Neural cell (in vitro differentiated cells): Measurements from ENCODE around the gene ODAPH. TPM values are rescaled to one million over a fixed set of nuclear protein-coding genes. Genes with fewer than 3 reads are reported as not detected.

ENCODE experiments used
- H2AFZ ChIP-seq: fragments of 200-600, 300-800 bp; sonication (generic), shearing (Covaris generic); 2 replicates; pipeline ENCODE4 v1.6.0; 2014; ENCODE audit warnings: low read depth, mild to moderate bottlenecking, antibody characterized with exemption, low read length, moderate library complexity
- H3F3A ChIP-seq: fragments of 200-600 bp; shearing (Covaris generic); 2 replicates; pipeline ENCODE4 v1.6.1; 2016; ENCODE audit warnings: mild to moderate bottlenecking, moderate library complexity, mixed read lengths, antibody characterized with exemption, low read length; ENCODE audit not compliant: insufficient read depth, poor library complexity, severe bottlenecking
- H3K27ac ChIP-seq: fragments of 200-600, 300-800 bp; sonication (generic), shearing (Covaris generic); 2 replicates; pipeline ENCODE4 v1.5.1; 2014; ENCODE audit warnings: mild to moderate bottlenecking, low read length, moderate library complexity
- H3K27me3 ChIP-seq: fragments of 300-800, 200-600 bp; sonication (generic), shearing (Covaris generic); 2 replicates; pipeline ENCODE4 v1.6.0; 2014; ENCODE audit warnings: mild to moderate bottlenecking, low read depth, low read length, moderate library complexity; ENCODE audit not compliant: insufficient read depth
- H3K36me3 ChIP-seq: fragments of 300-800, 200-600 bp; sonication (generic), shearing (Covaris generic); 2 replicates; pipeline ENCODE4 v1.5.1; 2014; ENCODE audit warnings: mild to moderate bottlenecking, antibody characterized with exemption, low read length, moderate library complexity; ENCODE audit not compliant: insufficient read depth
- H3K4me2 ChIP-seq: fragments of 300-800, 200-600 bp; sonication (generic), shearing (Covaris generic); 2 replicates; pipeline ENCODE4 v1.6.0; 2014; ENCODE audit warnings: mild to moderate bottlenecking, low read length
- H3K4me3 ChIP-seq: fragments of 300-800, 200-600 bp; sonication (generic), shearing (Covaris generic); 2 replicates; pipeline ENCODE4 v1.5.1; 2014; ENCODE audit warnings: mild to moderate bottlenecking, low read length, moderate library complexity
- H3K79me2 ChIP-seq: fragments of 200-600 bp; shearing (Covaris generic); replicated peaks from 2 replicates; pipeline ENCODE4 v1.6.0; 2014; ENCODE audit warnings: mild to moderate bottlenecking, low read length, moderate library complexity; ENCODE audit not compliant: insufficient read depth
- H3K9ac ChIP-seq: fragments of 300-800, 200-600 bp; sonication (generic), shearing (Covaris generic); 2 replicates; pipeline ENCODE4 v1.6.1; 2016; ENCODE audit warnings: mild to moderate bottlenecking, low read length, mixed read lengths
- H3K9me2 ChIP-seq: fragments of 200-600 bp; shearing (Covaris generic); 2 replicates; pipeline ENCODE4 v1.6.1; 2016; ENCODE audit warnings: mild to moderate bottlenecking, low read length, mixed read lengths; ENCODE audit not compliant: insufficient read depth
- H3K9me3 ChIP-seq: fragments of 200-600, 300-800 bp; sonication (generic), shearing (Covaris generic); 2 replicates; pipeline ENCODE4 v1.6.1; 2016; ENCODE audit warnings: mild to moderate bottlenecking, mixed run types, low read length, moderate library complexity, mixed read lengths
- H4K20me1 ChIP-seq: fragments of 200-600 bp; shearing (Covaris generic); 2 replicates; pipeline ENCODE4 v1.6.1; 2016; ENCODE audit warnings: mild to moderate bottlenecking, mixed run types; ENCODE audit not compliant: insufficient read depth
- MXI1 ChIP-seq: fragments of 450-650 bp; conservative IDR thresholded peaks from 2 replicates; pipeline ENCODE4 v1.6.1; 2014; ENCODE audit warnings: antibody characterized with exemption, mild to moderate bottlenecking; ENCODE audit not compliant: poor library complexity, severe bottlenecking
- REST ChIP-seq: IDR thresholded peaks from 2 replicates; pipeline ENCODE4 v1.6.1; 2012; ENCODE audit warnings: borderline replicate concordance
- SMC3 ChIP-seq: fragments of 450-650 bp; conservative IDR thresholded peaks from 2 replicates; pipeline ENCODE4 v1.6.1; 2014; ENCODE audit warnings: antibody characterized with exemption, mild to moderate bottlenecking, moderate library complexity; ENCODE audit not compliant: poor library complexity
- polyA plus RNA-seq: library from polyadenylated mRNA; depleted of rRNA; stranded (reverse); fragments of >200 nt; gene quantifications from 2 replicates; pipeline ENCODE4 v1.2.3, GENCODE V29; 2014

The ODAPH gene
- polyA plus RNA-seq, 1 donor from 2014 or later = 0.17 TPM

- no peak overlapping the region for H3K9ac ChIP-seq
- H3K9me2 ChIP-seq = no peaks in the 10 kb centered on the region
- H3F3A ChIP-seq = no peaks in the 10 kb centered on the region
- TF ChIP-seq SMC3 = no peak
- H4K20me1 ChIP-seq = no peaks in the 10 kb centered on the region
- no peak overlapping the region for H3K4me2 ChIP-seq
- H3K27me3 ChIP-seq = no peaks in the 10 kb centered on the region
- no peak overlapping the region for H3K4me3 ChIP-seq
- no peak overlapping the region for H2AFZ ChIP-seq
- H3K36me3 ChIP-seq = no peaks in the 10 kb centered on the region
- no peaks in the 10 kb centered on the region for H3K79me2 ChIP-seq
- H3K9me3 ChIP-seq = no peaks in the 10 kb centered on the region
- no peak overlapping the region for H3K27ac ChIP-seq
Measured at GRCh38 chr4:75605928-75606327, 50.1 kb downstream of the ODAPH start.

- Histone ChIP-seq H3K9me2 (no peaks in the 10 kb centered on the region), H3K36me3 (no peaks in the 10 kb centered on the region), H2AFZ (no peak overlapping the region), H3K27me3 (no peaks in the 10 kb centered on the region), H3K9me3 (no peaks in the 10 kb centered on the region), H3K4me3 (no peak overlapping the region), H3K9ac (no peak overlapping the region), H3K79me2 (no peaks in the 10 kb centered on the region), H3K4me2 (no peak overlapping the region), H3K27ac (no peak overlapping the region), H3F3A (no peaks in the 10 kb centered on the region), H4K20me1 (no peaks in the 10 kb centered on the region)
- TF ChIP-seq SMC3 (no peak), REST (no peak), MXI1 (no peak)
Measured at GRCh38 chr4:75612306-75612705, 56.4 kb downstream of the ODAPH start.

Other genes starting within 250 kb of the ODAPH start
- 58.8 and 70.6 TPM in 2 replicates for gene RCHY1, start 41.7 kb upstream of the ODAPH start, polyA plus RNA-seq
- gene THAP6, start 41.6 kb upstream of the ODAPH start, polyA plus RNA-seq = 35.3 and 42.9 TPM in 2 replicates
- 25.7 and 28.4 TPM in 2 replicates for gene CDKL2, start 74.5 kb downstream of the ODAPH start, polyA plus RNA-seq
- 329 and 332 TPM in 2 replicates for gene G3BP2, start 117.3 kb downstream of the ODAPH start, polyA plus RNA-seq
- gene USO1, start 168.5 kb downstream of the ODAPH start, polyA plus RNA-seq = 37.6 and 40.0 TPM in 2 replicates